Heart right ventricle (tissue), 16 donors: Measurements from ENCODE around the gene INSYN2A. TPM values are rescaled to one million over a fixed set of nuclear protein-coding genes. Genes with fewer than 3 reads are reported as not detected.

Experiments
- ATAC-seq, 8 donors: fragments of 200-7000 bp; cut with Tn5 transposase; one replicate each; pipeline ENCODE4 v1.9.1; 2020; ENCODE audit warnings: mild to moderate bottlenecking in 8 of 8, moderate library complexity in 8 of 8, moderate number of reproducible peaks in 1 of 8
- DNase-seq, 2 donors: peaks; one replicate each; pipeline ENCODE4 v3.0.0-alpha.2; 2020
- H3K27ac ChIP-seq, 10 donors: fragments of 200-600 bp; sonication (generic) in 2 of 10; one replicate each; pipeline versions ENCODE4 v1.5.0 to v1.8.0; 2020 to 2022; ENCODE audit warnings: mild to moderate bottlenecking in 3 of 10
- H3K27me3 ChIP-seq, 7 donors: fragments of 200-600 bp; one replicate each; pipeline ENCODE4 v1.8.0; 2021 to 2022; ENCODE audit warnings: mild to moderate bottlenecking in 2 of 7
- H3K36me3 ChIP-seq, 9 donors: fragments of 200-600 bp; sonication (generic) in 1 of 9; one replicate each; pipeline versions ENCODE4 v1.5.0 to v1.8.0; 2020 to 2022; ENCODE audit warnings: mild to moderate bottlenecking in 2 of 9
- H3K4me1 ChIP-seq, 9 donors: fragments of 200-600 bp; sonication (generic) in 1 of 9; one replicate each; pipeline versions ENCODE4 v1.5.0 to v1.8.0; 2020 to 2022; ENCODE audit warnings: mild to moderate bottlenecking in 4 of 9
- H3K4me3 ChIP-seq, 10 donors: fragments of 200-600 bp; sonication (generic) in 2 of 10; one replicate each; pipeline versions ENCODE4 v1.5.0 to v1.8.0; 2020 to 2022; ENCODE audit warnings: mild to moderate bottlenecking in 7 of 10, moderate library complexity in 2 of 10
- H3K9me3 ChIP-seq, 11 donors: fragments of 200-600 bp in 10 of 11; sonication (generic) in 2 of 11; one replicate each; pipeline versions ENCODE4 v1.5.0 to v1.8.0; 2013 to 2022; ENCODE audit warnings: mild to moderate bottlenecking in 2 of 11, control low read depth in 1 of 11, moderate library complexity in 1 of 11
- CTCF ChIP-seq, 9 donors: fragments of 200-600 bp; sonication (generic) in 2 of 9; IDR thresholded peaks; one replicate each; pipeline versions ENCODE4 v1.5.0 to v1.8.0; 2021 to 2022; ENCODE audit warnings: antibody characterized with exemption in 9 of 9, mild to moderate bottlenecking in 5 of 9, moderate library complexity in 1 of 9
- WGBS, 2 donors: extraction: QIAGEN DNeasy Blood & Tissue Kit; methylation state at CpG; one replicate each; pipeline ENCODE4 v1.1.7; 2013; ENCODE audit warnings: inconsistent platforms in 1 of 2; 5-methylcytosine and 5-hydroxymethylcytosine counted together
- intact Hi-C, 10 donors: fragments of 100-400 bp; cut with DNase I; formaldehyde crosslinking; loops; one replicate each; pipeline versions ENCODE4 v1.11.1 to v1.14.2; 2022
- polyA plus RNA-seq, 2 donors: library from polyadenylated mRNA; stranded (reverse); fragments of 200-250 nt; gene quantifications; one replicate each; pipeline ENCODE4 v1.2.3, GENCODE V29; 2013
- total RNA-seq, 10 donors: library from RNA; stranded (reverse); fragmentation: NEBNext Ultra II Directional in 3 of 10; extraction: Animal tissue kit (Norgen Biotek cat#: 25700) in 3 of 10; gene quantifications; one replicate each; pipeline versions ENCODE4 v1.2.1 to v1.2.4, GENCODE V29; 2021 to 2023
- donor health status: Arrhythmogenic right ventricular cardiomyopathy.
- donor health status: ischemic (EF 13 %, LVEDD 7.1; RV severe dilation, severe dysfunction).
- donor health status: healthy with polysubstance abuse.
- donor health status: DM: no; HTN: yes; CAD: no.
- donor health status: DM: no; HTN: no; CAD: no.
- donor health status: ischemic (EF 25% LVEDD 6.9; RV normal size, moderate dysfunction).
- donor health status: ischemic (EF 25% LVEDD 5.7; RV mildly dilated, moderate dysfunction).
- donor health status: healthy.
- donor health status: DM: yes; HTN: yes; CAD: no.
- donor health status: Ischemic cardiomyopathy.
- donor health status: ischemic (EF 35%, LVEDD 5.7; RV mildly dilated, moderate dysfunction).
- donor health status: nonischemic (EF 11% LVEDD 7.7; RV severe dilation, severe dysfunction).
- donor health status: DM: yes; HTN: yes; CAD: no.
- donor health status: PGD.
- donor health status: ischemic (EF 29% LVEDD 5.4; RV normal size, mild dysfunction).
- donor health status: nonischemic (EF 23%, LVEDD 6.1; RV moderate dilation, normal function).

INSYN2A gene
- total and polyA plus RNA-seq, 12 donors, result 0.01 to 0.19 (median 0.15) TPM; not detected in 6

- DNase-seq, result no peak
- TF ChIP-seq CTCF (IDR thresholded peaks at IDR 0.05), result no peak
- WGBS, 2 donors, result 96 to 100% methylated on average over 1 of the region's 1 CpG
- Histone ChIP-seq H3K9me3 (no peaks in the 10 kb centered on the region), H3K27me3 (no peaks in the 10 kb centered on the region), H3K36me3 (no peaks in the 10 kb centered on the region), H3K27ac (no peak overlapping the region), H3K4me1 (no peaks in the 10 kb centered on the region), H3K4me3 (no peak overlapping the region)
- no peak for ATAC-seq
- intact Hi-C loops, result loop anchor here in 1 of 10 donors (1.0 kb wide), 1 partner anchor 39 kb away; no protein-coding TSS in a partner anchor
These were observed 31.3 kb upstream of the INSYN2A start for GRCh38 chr10:127227663-127228062.

GRCh38 chr10:127227027-127227426, 30.6 kb upstream of the INSYN2A start:
- no peak for TF ChIP-seq CTCF (IDR thresholded peaks at IDR 0.05)
- no peaks in the 10 kb centered on the region for H3K9me3 ChIP-seq
- H3K27me3 ChIP-seq, result no peaks in the 10 kb centered on the region
- no peak overlapping the region for H3K27ac ChIP-seq
- no peaks in the 10 kb centered on the region for H3K36me3 ChIP-seq
- WGBS, 2 donors, result 97 to 98% methylated on average over 10 of the region's 10 CpGs
- no peak for ATAC-seq
- intact Hi-C loops, result no loop called here
- DNase-seq, result no peak
- no peaks in the 10 kb centered on the region for H3K4me1 ChIP-seq
- no peak overlapping the region for H3K4me3 ChIP-seq

- no peaks in the 10 kb centered on the region for H3K27me3 ChIP-seq
- H3K36me3 ChIP-seq, result no peaks in the 10 kb centered on the region
- TF ChIP-seq CTCF (IDR thresholded peaks at IDR 0.05), result no peak
- 87 to 89% methylated on average over 3 of the region's 3 CpGs for WGBS, 2 donors
- no peak overlapping the region for H3K27ac ChIP-seq
- no peak overlapping the region for H3K4me3 ChIP-seq
- intact Hi-C loops, result no loop called here
- ATAC-seq (no peak), DNase-seq (no peak)
- H3K9me3 ChIP-seq, result peaks cover 0 to 7% (median 0%) of the 10 kb centered on the region in 11 donors
- no peaks in the 10 kb centered on the region for H3K4me1 ChIP-seq
These were observed 24.9 kb upstream of the INSYN2A start for GRCh38 chr10:127221281-127221680.

GRCh38 chr10:127218658-127219057, 22.3 kb upstream of the INSYN2A start:
- Histone ChIP-seq H3K9me3 (peaks cover 0 to 7% (median 0%) of the 10 kb centered on the region in 11 donors), H3K4me1 (peaks cover 0 to 9% (median 0%) of the 10 kb centered on the region in 9 donors), H3K36me3 (no peaks in the 10 kb centered on the region), H3K27me3 (no peaks in the 10 kb centered on the region), H3K27ac (no peak overlapping the region), H3K4me3 (no peak overlapping the region)
- no peak for TF ChIP-seq CTCF (IDR thresholded peaks at IDR 0.05)
- DNase-seq (no peak), ATAC-seq (no peak)
- 95 to 97% methylated on average over 3 of the region's 3 CpGs for WGBS, 2 donors
- intact Hi-C loops, result no loop called here
